GM13976 (cell line): ENCODE results near the gene GJB4.

Source experiments
- DNase-seq: peaks from one replicate; pipeline ENCODE4 v3.0.0; 2012; ENCODE audit warnings: low spot score
- in situ Hi-C: fragments of 300-500 bp; cut with MboI; formaldehyde crosslinking; loops from one replicate; pipeline ENCODE4 v1.12.0; 2022; ENCODE audit warnings: low sequenced_read_pairs, mixed read lengths, inconsistent platforms; ENCODE audit not compliant: unreplicated experiment
- TF ChIP-seq, protein P1 (sequence below): IDR thresholded peaks from 2 replicates; pipeline ENCODE4 v1.5.1; 2012; ENCODE audit warnings: borderline replicate concordance, mild to moderate bottlenecking; ENCODE audit not compliant: insufficient read depth; ENCODE audit errors: extremely low read depth, missing control alignments, control extremely low read depth

GJB4 gene

DNA sequence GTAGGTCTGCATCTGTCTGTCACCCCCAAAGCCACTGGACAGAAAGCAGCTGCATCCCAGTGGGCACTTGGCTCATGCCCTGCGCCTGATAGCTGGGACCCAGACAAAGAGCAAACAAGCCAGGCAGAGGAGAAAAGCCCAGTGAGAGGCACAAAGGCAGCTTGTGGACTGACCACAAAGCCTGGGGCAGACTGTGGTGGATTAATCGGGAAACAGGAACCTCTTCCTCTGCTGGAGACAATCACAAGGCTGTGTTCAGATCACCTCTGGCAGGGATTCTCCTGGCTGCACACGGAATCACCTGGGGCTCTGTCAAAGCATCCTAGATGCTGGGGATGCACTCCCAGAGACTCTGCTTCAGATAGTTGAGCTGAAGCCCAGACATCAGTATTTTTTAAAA is 19.9 kb upstream of the GJB4 start:
- TF ChIP-seq, protein P1, sequence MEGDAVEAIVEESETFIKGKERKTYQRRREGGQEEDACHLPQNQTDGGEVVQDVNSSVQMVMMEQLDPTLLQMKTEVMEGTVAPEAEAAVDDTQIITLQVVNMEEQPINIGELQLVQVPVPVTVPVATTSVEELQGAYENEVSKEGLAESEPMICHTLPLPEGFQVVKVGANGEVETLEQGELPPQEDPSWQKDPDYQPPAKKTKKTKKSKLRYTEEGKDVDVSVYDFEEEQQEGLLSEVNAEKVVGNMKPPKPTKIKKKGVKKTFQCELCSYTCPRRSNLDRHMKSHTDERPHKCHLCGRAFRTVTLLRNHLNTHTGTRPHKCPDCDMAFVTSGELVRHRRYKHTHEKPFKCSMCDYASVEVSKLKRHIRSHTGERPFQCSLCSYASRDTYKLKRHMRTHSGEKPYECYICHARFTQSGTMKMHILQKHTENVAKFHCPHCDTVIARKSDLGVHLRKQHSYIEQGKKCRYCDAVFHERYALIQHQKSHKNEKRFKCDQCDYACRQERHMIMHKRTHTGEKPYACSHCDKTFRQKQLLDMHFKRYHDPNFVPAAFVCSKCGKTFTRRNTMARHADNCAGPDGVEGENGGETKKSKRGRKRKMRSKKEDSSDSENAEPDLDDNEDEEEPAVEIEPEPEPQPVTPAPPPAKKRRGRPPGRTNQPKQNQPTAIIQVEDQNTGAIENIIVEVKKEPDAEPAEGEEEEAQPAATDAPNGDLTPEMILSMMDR, result no peak
- DNase-seq, result no peak
- in situ Hi-C loops, result no loop called here

DNA sequence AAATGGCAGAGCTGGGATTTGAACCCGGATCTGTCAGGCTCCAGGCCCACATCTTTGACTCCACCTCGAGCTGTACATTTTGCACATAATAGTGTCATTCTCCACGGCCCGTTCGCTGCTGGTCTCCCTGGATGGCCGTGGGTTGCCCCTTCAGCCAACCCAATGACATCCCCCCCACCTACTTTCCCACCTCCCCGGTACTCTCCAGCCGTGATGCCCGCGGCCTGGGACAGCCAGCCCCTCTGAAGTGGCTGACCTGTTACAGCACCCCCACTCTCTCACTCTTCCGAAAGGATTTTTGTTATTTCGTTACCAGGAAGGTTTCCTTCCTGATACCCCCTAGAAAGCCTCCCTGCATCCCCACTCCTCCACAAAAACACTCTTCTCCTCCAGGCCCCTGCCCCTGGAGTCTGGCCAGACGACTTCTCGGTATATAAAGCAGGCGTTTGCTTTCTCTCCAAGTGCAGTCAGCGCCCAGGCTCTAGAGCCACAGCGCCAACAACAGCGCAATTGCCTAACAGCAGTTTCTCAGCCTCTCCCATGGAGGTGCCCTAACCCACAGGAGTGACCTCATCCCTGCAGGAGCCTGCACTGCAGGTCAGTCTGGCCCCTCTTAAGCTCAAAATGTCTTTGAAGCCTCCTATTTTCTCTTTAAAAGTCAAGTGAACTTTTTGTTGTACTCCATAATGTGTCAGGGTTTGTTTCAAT is 19.2 kb upstream of the GJB4 start:
- in situ Hi-C loops, result no loop called here
- TF ChIP-seq, protein P1, result no peak
- DNase-seq, result no peak

DNA sequence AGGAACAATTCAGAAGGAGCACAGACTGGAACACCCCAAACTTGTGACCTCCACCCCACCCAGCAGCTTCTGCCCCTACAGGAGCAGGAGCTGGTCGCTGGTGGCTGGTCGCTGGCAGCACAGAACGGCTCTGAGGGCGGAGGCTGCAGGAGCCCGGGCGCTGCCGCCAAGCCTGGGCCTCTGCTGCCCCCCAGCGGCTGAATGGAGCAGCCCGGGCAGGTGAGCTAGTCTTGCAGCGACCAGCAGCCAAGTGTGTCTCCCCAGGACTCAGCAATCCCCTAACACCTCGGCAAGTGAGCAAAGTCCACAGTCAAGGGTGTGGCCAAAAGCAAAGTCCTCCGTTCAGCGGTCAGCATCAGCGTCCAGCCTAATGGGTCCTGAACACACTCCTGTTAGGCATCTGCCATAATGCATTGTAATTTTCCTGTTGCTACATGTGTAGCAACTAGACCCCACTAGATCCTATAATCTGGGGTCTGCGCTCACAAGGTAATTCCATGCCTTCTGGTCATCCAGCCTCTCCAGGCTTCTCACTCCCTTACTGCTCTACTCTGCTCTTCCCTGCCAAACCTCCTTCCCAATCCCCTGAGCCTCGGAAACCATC is 16.8 kb upstream of the GJB4 start:
- TF ChIP-seq, protein P1, result peak; percentile 98
- in situ Hi-C loops, result no loop called here
- peak; percentile 91 for DNase-seq

DNA sequence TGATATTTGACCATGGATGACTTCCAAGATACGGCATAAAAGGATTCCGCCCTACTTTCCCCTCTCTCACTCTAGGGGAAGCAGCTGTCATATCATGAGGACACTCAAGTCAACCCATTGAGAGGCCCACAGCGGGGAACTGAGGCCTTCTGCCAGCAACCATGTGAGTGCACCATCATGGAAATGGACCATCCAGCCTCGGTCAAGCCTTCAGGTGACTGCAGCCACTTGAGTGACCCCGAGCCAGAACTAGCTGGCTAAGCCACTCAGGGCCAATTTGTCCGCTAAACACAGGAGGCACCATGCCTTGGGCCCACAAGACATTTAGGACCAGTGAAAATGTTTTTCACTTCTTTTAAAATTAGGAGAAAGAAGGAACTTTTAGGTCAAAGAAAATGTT is 15.8 kb upstream of the GJB4 start:
- DNase-seq, result no peak
- TF ChIP-seq, protein P1, result no peak
- in situ Hi-C loops, result no loop called here

DNA sequence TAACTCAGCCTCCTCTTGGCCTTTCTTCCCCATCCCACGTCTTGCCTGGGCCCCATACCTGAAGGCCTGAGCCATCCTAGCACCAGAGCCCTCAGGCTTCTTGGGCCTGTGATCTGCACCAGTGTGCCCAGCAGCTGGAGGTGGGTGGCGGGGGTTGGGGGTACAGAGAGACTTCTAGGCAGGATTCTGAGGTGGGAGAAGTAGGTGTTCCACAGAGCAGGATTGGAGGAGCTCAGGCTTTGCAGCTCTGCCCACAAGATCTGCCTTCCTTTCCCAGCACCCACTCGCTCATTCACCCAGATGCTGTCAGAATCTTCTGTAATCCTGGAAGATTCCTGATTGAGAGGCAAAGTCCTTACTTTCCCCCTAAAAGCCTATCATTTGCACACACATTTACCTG is 14.7 kb upstream of the GJB4 start:
- in situ Hi-C loops, result no loop called here
- TF ChIP-seq, protein P1, result no peak
- no peak for DNase-seq

DNA sequence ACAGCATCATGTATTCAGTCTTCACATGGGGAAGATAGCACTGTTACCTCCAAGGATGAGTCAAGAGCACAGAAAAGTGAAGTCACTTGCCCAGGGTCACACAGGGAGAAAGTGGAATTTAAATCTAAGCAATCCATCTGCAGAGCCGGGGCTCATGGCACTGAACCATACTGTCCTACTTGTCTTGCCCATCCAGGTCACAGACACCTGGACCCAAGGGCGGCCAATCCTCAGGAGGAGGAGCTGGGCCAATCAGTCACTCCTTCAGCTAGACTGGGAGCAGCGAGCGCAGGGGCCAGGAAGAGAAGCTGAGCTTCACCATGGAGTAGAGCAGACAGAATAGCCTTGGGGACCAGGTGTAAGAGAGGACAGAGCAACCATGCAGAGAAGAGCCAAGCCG is 13.9 kb upstream of the GJB4 start:
- in situ Hi-C loops, result no loop called here
- no peak for DNase-seq

More for the DNA sequence above, 13.9 kb upstream of the GJB4 start:
- TF ChIP-seq, protein P1, result no peak
